Stimulated activated naive B cell treated with anti-CD40 and anti-IgM and Interleukin-4, amounts not matched to agents 10 μg/mL and 1 μg/mL and 100 μg/mL, for 72 hours (primary cell): ENCODE measurements around the gene DHRS12.

Source experiments
- ATAC-seq, 2 donors: fragments of 150-1000 bp; cut with Tn5 transposase; replicated peaks; 2 replicates each; pipeline ENCODE4 v1.10.0; 2021; ENCODE audit warnings: moderate library complexity in 1 of 2
- DNase-seq: peaks from one replicate; pipeline ENCODE4 v3.0.0; 2021
- H3K27ac Mint-ChIP-seq: one replicate; pipeline ENCODE4 v1.8.0; 2022; ENCODE audit warnings: mild to moderate bottlenecking, mixed read lengths
- H3K27me3 Mint-ChIP-seq, 2 donors: one replicate each; pipeline ENCODE4 v1.8.0; 2022; ENCODE audit warnings: mixed read lengths in 2 of 2
- H3K36me3 Mint-ChIP-seq, 2 donors: one replicate each; pipeline ENCODE4 v1.8.0; 2022; ENCODE audit warnings: mixed read lengths in 2 of 2, mild to moderate bottlenecking in 1 of 2
- H3K4me1 Mint-ChIP-seq, 2 donors: one replicate each; pipeline ENCODE4 v1.8.0; 2022; ENCODE audit warnings: mixed read lengths in 2 of 2, mild to moderate bottlenecking in 1 of 2
- H3K4me3 Mint-ChIP-seq, 2 donors: one replicate each; pipeline ENCODE4 v1.8.0; 2022; ENCODE audit warnings: mild to moderate bottlenecking in 2 of 2, mixed read lengths in 2 of 2, moderate library complexity in 1 of 2
- H3K9me3 Mint-ChIP-seq, 2 donors: one replicate each; pipeline ENCODE4 v1.8.0; 2022; ENCODE audit warnings: mixed read lengths in 2 of 2, mild to moderate bottlenecking in 1 of 2

The DHRS12 gene

GRCh38 chr13:51806566-51806965 is 2.6 kb upstream of the DHRS12 start:
- no peak for DNase-seq
- no peak for ATAC-seq
- Mint-ChIP-seq H3K4me1 (peaks cover 30 to 59% of the 10 kb centered on the region in 2 donors), H3K9me3 (no peaks in the 10 kb centered on the region), H3K27ac (no peak overlapping the region), H3K27me3 (no peaks in the 10 kb centered on the region), H3K4me3 (no peak overlapping the region), H3K36me3 (peaks cover 0 to 8% of the 10 kb centered on the region in 2 donors)

DNA sequence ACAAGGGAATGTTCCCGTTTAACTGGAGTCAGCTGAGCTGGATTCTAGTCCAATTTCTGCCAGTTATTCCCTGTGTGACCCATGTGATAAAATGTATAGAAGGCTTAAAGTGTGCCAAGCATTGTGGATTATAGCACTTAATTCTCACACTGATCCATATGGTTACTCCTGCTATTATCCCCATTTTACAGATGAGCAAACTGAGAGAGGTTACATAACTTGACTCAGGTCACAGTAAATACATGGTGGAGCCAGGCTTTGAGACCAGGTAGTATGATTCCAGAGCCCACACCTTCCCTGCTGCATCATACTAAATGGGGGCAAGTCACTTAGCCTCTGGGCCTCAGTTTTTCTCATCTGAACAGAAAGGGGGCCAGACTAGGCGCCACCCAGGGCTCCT is 2.0 kb upstream of the DHRS12 start:
- Mint-ChIP-seq H3K27me3 (no peaks in the 10 kb centered on the region), H3K9me3 (no peaks in the 10 kb centered on the region), H3K36me3 (peaks cover 0 to 8% of the 10 kb centered on the region in 2 donors), H3K4me1 (peaks cover 31 to 59% of the 10 kb centered on the region in 2 donors), H3K27ac (no peak overlapping the region), H3K4me3 (no peak overlapping the region)
- DNase-seq (no peak), ATAC-seq (no peak)

GRCh38 chr13:51805313-51805712 is 1.4 kb upstream of the DHRS12 start:
- Mint-ChIP-seq H3K4me1 (peaks cover 29 to 55% of the 10 kb centered on the region in 2 donors), H3K9me3 (no peaks in the 10 kb centered on the region), H3K4me3 (peak overlapping the region; percentile 93 to 94), H3K27me3 (no peaks in the 10 kb centered on the region), H3K36me3 (peaks cover 0 to 8% of the 10 kb centered on the region in 2 donors), H3K27ac (peak overlapping the region; percentile 51)
- ATAC-seq: no peak
- DNase-seq: no peak

- DNase-seq (no peak), ATAC-seq (peak in 1 of 2 donors; percentile 13)
- Mint-ChIP-seq H3K4me3 (peak overlapping the region; percentile 93 to 94), H3K9me3 (no peaks in the 10 kb centered on the region), H3K36me3 (peaks cover 0 to 4% of the 10 kb centered on the region in 2 donors), H3K27me3 (no peaks in the 10 kb centered on the region), H3K4me1 (peaks cover 29 to 55% of the 10 kb centered on the region in 2 donors), H3K27ac (peak overlapping the region; percentile 97)
Observed at GRCh38 chr13:51804295-51805172, 571 bp upstream of the DHRS12 start.

- no peaks in the 10 kb centered on the region for H3K27me3 Mint-ChIP-seq
- peaks cover 29 to 58% of the 10 kb centered on the region in 2 donors for H3K4me1 Mint-ChIP-seq
- H3K9me3 Mint-ChIP-seq: no peaks in the 10 kb centered on the region
- H3K36me3 Mint-ChIP-seq: peaks cover under 1 to 6% of the 10 kb centered on the region in 2 donors
- peak overlapping the region; percentile 93 to 94 for H3K4me3 Mint-ChIP-seq
- peak overlapping the region; percentile 99 for H3K27ac Mint-ChIP-seq
- no peak for DNase-seq
- no peak for ATAC-seq
Observed at GRCh38 chr13:51802631-51803418, 1.1 kb downstream of the DHRS12 start.

DNA sequence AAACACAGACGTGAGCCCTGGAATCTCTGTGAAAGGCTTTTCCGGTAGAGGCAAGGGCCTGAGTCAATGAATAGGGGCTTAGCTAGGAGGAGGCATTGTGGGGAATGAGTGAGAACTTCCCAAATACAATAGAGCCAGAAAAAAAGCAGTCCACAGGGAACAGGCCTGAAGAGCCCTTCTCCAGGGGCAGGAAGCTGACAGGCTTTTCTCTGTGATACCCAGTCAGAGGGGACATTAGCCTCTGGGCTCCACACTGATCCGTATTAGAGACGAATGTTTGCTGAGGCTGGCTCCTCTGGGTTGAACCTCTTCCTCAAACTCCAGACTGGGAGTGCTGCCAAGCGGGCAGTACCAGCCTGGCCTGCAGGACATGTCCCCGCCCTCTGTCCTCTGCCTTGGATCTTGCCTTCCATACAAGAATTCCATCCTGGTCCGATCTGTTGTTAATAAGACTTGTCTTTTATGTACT is 2.3 kb downstream of the DHRS12 start:
- ATAC-seq: no peak
- peaks cover 5 to 11% of the 10 kb centered on the region in 2 donors for H3K36me3 Mint-ChIP-seq
- H3K4me1 Mint-ChIP-seq: peaks cover 35 to 63% of the 10 kb centered on the region in 2 donors
- no peak overlapping the region for H3K4me3 Mint-ChIP-seq
- DNase-seq: no peak
- peak overlapping the region; percentile 99 for H3K27ac Mint-ChIP-seq
- no peaks in the 10 kb centered on the region for H3K27me3 Mint-ChIP-seq
- H3K9me3 Mint-ChIP-seq: no peaks in the 10 kb centered on the region

- H3K27me3 Mint-ChIP-seq: no peaks in the 10 kb centered on the region
- H3K36me3 Mint-ChIP-seq: peaks cover 5 to 13% of the 10 kb centered on the region in 2 donors
- DNase-seq (no peak), ATAC-seq (no peak)
- H3K27ac Mint-ChIP-seq: no peak overlapping the region
- H3K4me1 Mint-ChIP-seq: peaks cover 39 to 63% of the 10 kb centered on the region in 2 donors
- no peak overlapping the region for H3K4me3 Mint-ChIP-seq
- H3K9me3 Mint-ChIP-seq: no peaks in the 10 kb centered on the region
Observed at GRCh38 chr13:51800486-51800885, 3.5 kb downstream of the DHRS12 start.

DNA sequence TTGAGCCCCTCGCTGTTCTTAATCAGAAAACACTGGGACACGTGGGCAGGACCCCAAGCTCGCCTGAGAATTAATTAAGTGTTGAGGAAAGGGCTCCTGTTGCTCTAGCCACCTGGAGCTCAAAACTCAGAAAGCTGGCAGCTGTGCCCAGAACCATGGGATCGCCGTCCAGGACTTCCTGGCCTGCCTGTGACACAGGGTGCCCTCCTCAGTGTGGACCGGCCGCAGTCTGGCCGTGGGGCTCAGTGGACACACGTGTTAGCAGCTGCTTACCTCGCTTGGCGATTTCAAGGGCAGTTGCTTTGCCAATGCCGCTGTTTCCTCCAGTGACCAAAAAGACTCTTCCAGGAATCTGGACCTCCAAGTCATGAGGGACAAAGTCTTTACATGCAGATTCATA is 4.7 kb downstream of the DHRS12 start:
- Mint-ChIP-seq H3K27me3 (no peaks in the 10 kb centered on the region), H3K9me3 (no peaks in the 10 kb centered on the region), H3K36me3 (peaks cover 5 to 11% of the 10 kb centered on the region in 2 donors), H3K4me1 (peaks cover 40 to 63% of the 10 kb centered on the region in 2 donors), H3K27ac (no peak overlapping the region), H3K4me3 (no peak overlapping the region)
- DNase-seq (no peak), ATAC-seq (no peak)

DNA sequence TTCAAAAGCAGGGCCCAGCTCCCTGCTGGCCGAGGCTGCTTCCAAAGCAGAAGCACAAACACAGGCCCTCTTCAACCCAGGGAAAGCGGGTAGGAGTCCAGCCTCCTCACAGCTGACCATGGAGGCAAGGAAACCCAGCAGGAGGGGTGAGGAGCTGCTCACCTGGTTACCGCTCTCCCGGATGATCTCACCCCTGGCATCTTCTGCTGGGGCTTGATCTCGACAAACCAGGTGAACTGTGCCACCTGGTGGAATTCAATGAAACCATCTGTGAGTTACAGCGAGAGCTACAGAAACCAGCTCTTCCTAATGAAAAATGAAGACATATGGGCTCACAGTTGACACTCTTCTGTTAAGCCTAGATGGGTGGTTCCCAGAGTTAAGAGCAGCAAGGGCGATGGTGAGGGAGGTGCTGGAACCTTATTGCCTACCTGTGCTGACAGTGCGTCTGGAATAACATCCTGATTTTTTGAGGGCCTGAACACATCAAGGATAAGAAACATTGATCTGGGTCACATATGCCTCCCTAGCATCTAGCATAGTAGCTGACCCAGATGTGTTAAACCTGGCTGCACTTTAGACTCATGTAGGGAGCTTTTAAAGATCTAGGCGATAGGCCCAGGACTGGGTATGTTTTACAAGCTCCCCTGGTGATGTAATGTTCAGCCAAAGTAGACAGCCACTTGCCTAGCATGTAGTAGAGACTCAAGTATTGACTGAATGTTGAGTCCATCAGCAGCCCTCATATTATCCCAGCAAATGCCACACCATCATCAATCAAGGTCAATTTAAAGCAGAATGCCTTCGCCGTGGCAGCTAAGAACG is 6.1 kb downstream of the DHRS12 start:
- DNase-seq (peak; percentile 46), ATAC-seq (peak; percentile 28 to 54)
- Mint-ChIP-seq H3K4me3 (no peak overlapping the region), H3K27me3 (no peaks in the 10 kb centered on the region), H3K27ac (peak overlapping the region; percentile 42), H3K36me3 (peaks cover 5 to 13% of the 10 kb centered on the region in 2 donors), H3K9me3 (no peaks in the 10 kb centered on the region), H3K4me1 (peaks cover 47 to 68% of the 10 kb centered on the region in 2 donors)

DNA sequence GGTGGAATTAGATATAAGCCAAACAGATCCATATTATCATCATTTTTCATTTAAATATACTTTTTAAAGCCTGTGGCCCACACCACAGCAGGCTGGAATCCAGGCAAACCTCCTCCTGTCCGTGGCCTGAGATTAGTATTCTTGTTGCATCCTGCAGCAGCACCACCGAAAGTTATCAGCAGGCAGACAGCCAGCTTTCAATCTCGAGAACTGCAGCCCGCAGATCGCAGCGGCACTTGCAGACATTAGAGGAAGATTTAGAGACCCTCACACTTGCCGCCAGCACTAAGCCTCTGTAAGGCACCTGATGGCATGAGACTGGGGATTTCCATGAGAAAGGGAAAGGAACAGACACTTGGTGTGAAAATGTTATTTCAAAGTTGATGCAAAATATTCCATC is 7.4 kb downstream of the DHRS12 start:
- Mint-ChIP-seq H3K36me3 (peaks cover 5 to 18% of the 10 kb centered on the region in 2 donors), H3K27ac (peak overlapping the region; percentile 56), H3K4me1 (peaks cover 44 to 61% of the 10 kb centered on the region in 2 donors), H3K9me3 (no peaks in the 10 kb centered on the region), H3K27me3 (no peaks in the 10 kb centered on the region), H3K4me3 (no peak overlapping the region)
- no peak for DNase-seq
- ATAC-seq: no peak

GRCh38 chr13:51795419-51795818 is 8.5 kb downstream of the DHRS12 start:
- peaks cover 42 to 55% of the 10 kb centered on the region in 2 donors for H3K4me1 Mint-ChIP-seq
- H3K36me3 Mint-ChIP-seq: peaks cover 8 to 18% of the 10 kb centered on the region in 2 donors
- H3K9me3 Mint-ChIP-seq: no peaks in the 10 kb centered on the region
- H3K4me3 Mint-ChIP-seq: no peak overlapping the region
- H3K27ac Mint-ChIP-seq: no peak overlapping the region
- DNase-seq (no peak), ATAC-seq (no peak)
- H3K27me3 Mint-ChIP-seq: no peaks in the 10 kb centered on the region

DNA sequence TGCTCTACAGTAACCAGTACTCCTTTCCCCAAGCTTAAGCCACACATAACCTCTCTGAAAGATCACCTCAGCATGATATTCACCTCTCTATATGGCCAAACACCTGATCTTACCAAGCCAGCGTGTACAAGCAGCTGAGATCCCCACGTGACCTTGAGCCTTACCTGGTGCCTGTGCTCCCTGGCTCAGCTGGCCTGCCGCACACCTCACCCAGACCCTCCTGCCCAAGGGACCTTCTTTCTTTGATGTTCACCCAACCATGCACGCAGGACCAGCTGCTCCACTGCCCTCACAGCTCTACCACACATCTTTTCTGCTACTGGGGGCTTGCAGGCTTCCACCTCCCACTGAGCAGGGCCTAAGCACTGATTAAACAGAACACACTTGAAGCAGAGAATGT is 9.0 kb downstream of the DHRS12 start:
- H3K36me3 Mint-ChIP-seq: peaks cover 8 to 18% of the 10 kb centered on the region in 2 donors
- H3K27ac Mint-ChIP-seq: peak overlapping the region; percentile 47
- H3K4me3 Mint-ChIP-seq: peak overlapping the region in 1 of 2 donors; percentile 9
- ATAC-seq: no peak
- no peaks in the 10 kb centered on the region for H3K27me3 Mint-ChIP-seq
- H3K9me3 Mint-ChIP-seq: no peaks in the 10 kb centered on the region
- DNase-seq: no peak
- peaks cover 42 to 55% of the 10 kb centered on the region in 2 donors for H3K4me1 Mint-ChIP-seq

GRCh38 chr13:51793570-51794271 is 10.2 kb downstream of the DHRS12 start:
- Mint-ChIP-seq H3K36me3 (peaks cover 13 to 27% of the 10 kb centered on the region in 2 donors), H3K4me1 (peaks cover 42 to 55% of the 10 kb centered on the region in 2 donors), H3K27me3 (no peaks in the 10 kb centered on the region), H3K4me3 (peak overlapping the region; percentile 23 to 24), H3K9me3 (no peaks in the 10 kb centered on the region), H3K27ac (peak overlapping the region; percentile 88)
- ATAC-seq (peak; percentile 84 to 87), DNase-seq (peak; percentile 65)
